Nephron (organoid): ENCODE measurements around the gene DPY19L3.
"Not testable (repeated sequence)": the region's sequence is repeated elsewhere in the genome, so short reads cannot be mapped to it uniquely, and the experiment has no call there.

Experiments used
- H3K27ac Mint-ChIP-seq, 3 experiments: 2 replicates each; pipeline ENCODE4 v1.8.0; 2020; ENCODE audit warnings: mixed read lengths in 3 of 3, mild to moderate bottlenecking in 2 of 3, moderate library complexity in 1 of 3
- H3K27me3 Mint-ChIP-seq: 2 replicates; pipeline ENCODE4 v1.8.0; 2021; ENCODE audit warnings: low read depth, mild to moderate bottlenecking, moderate library complexity, mixed read lengths
- H3K36me3 Mint-ChIP-seq: 2 replicates; pipeline ENCODE4 v1.8.0; 2020; ENCODE audit warnings: low read depth, mixed read lengths
- H3K4me1 Mint-ChIP-seq: 2 replicates; pipeline ENCODE4 v1.8.0; 2020; ENCODE audit warnings: mixed read lengths
- H3K4me3 Mint-ChIP-seq, 3 experiments: 2 replicates each; pipeline ENCODE4 v1.8.0; 2020; ENCODE audit warnings: mild to moderate bottlenecking in 3 of 3, mixed read lengths in 3 of 3, moderate library complexity in 2 of 3
- H3K9me3 Mint-ChIP-seq: 2 replicates; pipeline ENCODE4 v1.8.0; 2020; ENCODE audit warnings: mixed read lengths
- TF ChIP-seq, protein P1 (sequence below), 3 experiments: fragments of 200-600 bp; sonication (generic); IDR thresholded peaks; one replicate each; pipeline ENCODE4 v1.5.0; 2021; ENCODE audit warnings: antibody characterized with exemption in 3 of 3; ENCODE audit not compliant: unreplicated experiment in 3 of 3

Gene DPY19L3

GRCh38 chr19:32438751-32439150, 33.2 kb downstream of the DPY19L3 start:
- TF ChIP-seq, protein P1, sequence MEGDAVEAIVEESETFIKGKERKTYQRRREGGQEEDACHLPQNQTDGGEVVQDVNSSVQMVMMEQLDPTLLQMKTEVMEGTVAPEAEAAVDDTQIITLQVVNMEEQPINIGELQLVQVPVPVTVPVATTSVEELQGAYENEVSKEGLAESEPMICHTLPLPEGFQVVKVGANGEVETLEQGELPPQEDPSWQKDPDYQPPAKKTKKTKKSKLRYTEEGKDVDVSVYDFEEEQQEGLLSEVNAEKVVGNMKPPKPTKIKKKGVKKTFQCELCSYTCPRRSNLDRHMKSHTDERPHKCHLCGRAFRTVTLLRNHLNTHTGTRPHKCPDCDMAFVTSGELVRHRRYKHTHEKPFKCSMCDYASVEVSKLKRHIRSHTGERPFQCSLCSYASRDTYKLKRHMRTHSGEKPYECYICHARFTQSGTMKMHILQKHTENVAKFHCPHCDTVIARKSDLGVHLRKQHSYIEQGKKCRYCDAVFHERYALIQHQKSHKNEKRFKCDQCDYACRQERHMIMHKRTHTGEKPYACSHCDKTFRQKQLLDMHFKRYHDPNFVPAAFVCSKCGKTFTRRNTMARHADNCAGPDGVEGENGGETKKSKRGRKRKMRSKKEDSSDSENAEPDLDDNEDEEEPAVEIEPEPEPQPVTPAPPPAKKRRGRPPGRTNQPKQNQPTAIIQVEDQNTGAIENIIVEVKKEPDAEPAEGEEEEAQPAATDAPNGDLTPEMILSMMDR (IDR thresholded peaks at IDR 0.05; ENCODE audit: unreplicated experiment in 3 of 3) = no peak
- H3K27ac Mint-ChIP-seq = no peak overlapping the region
- H3K27me3 Mint-ChIP-seq = no peaks in the 10 kb centered on the region
- H3K4me3 Mint-ChIP-seq = no peak overlapping the region
- no peaks in the 10 kb centered on the region for H3K4me1 Mint-ChIP-seq
- peaks cover 59% of the 10 kb centered on the region for H3K36me3 Mint-ChIP-seq
- no peaks in the 10 kb centered on the region for H3K9me3 Mint-ChIP-seq

DNA sequence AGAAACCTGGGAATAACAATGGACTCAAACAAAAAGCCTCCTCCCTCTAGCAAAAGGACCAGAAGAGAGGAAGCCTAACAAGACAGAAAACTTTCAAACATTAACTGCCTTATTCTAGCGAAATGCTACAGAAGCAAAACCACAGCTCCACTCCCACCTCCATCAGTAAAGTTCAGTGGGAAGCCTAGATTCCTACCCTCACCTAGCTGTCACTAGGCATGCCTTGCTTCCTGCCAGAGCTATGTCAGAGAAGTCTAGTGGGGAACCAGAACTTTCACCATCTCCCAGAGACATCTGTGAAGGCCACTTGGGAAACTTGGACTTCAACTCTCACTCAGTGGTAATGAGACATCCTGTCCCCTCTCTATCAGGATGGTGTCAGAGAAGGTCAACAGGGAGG, 37.1 kb downstream of the DPY19L3 start:
- H3K4me3 Mint-ChIP-seq = no peak overlapping the region
- peaks cover 57% of the 10 kb centered on the region for H3K36me3 Mint-ChIP-seq
- H3K27me3 Mint-ChIP-seq = no peaks in the 10 kb centered on the region
- no peaks in the 10 kb centered on the region for H3K4me1 Mint-ChIP-seq
- no peak overlapping the region for H3K27ac Mint-ChIP-seq
- TF ChIP-seq, protein P1 (IDR thresholded peaks at IDR 0.05; ENCODE audit: unreplicated experiment in 3 of 3) = no peak
- H3K9me3 Mint-ChIP-seq = peaks cover 3% of the 10 kb centered on the region

GRCh38 chr19:32447534-32447933, 42.0 kb downstream of the DPY19L3 start:
- H3K4me1 Mint-ChIP-seq, H3K27ac Mint-ChIP-seq, H3K27me3 Mint-ChIP-seq, H3K4me3 Mint-ChIP-seq, H3K9me3 Mint-ChIP-seq: not testable (repeated sequence)
- H3K36me3 Mint-ChIP-seq = peaks cover 75% of the 10 kb centered on the region

DNA sequence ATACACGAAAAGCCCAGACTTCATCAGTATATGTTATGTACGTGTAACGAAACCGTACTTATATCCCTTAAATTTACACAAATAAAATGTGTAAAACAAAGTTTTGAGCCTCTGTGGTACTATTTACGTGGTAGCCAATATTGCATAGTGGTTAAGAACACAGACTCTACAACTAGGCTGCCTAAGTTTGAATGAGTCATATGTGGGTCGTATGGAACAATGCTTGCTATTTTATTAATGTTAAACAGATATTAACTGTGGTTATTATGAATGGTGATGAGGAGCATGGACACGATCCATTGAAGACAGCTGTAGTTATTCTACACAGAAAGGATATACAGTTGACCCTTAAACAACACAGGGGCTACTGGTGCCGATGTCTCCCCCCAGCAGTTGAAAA, 42.5 kb downstream of the DPY19L3 start:
- Mint-ChIP-seq H3K4me1 (no peaks in the 10 kb centered on the region), H3K4me3 (no peak overlapping the region), H3K36me3 (peaks cover 73% of the 10 kb centered on the region), H3K27me3 (no peaks in the 10 kb centered on the region), H3K9me3 (peaks cover 3% of the 10 kb centered on the region), H3K27ac (no peak overlapping the region)
- TF ChIP-seq, protein P1 (IDR thresholded peaks at IDR 0.05; ENCODE audit: unreplicated experiment in 3 of 3) = no peak

GRCh38 chr19:32450217-32450616, 44.6 kb downstream of the DPY19L3 start:
- Mint-ChIP-seq H3K27ac (no peak overlapping the region), H3K27me3 (no peaks in the 10 kb centered on the region), H3K36me3 (peaks cover 72% of the 10 kb centered on the region), H3K9me3 (no peaks in the 10 kb centered on the region), H3K4me3 (no peak overlapping the region), H3K4me1 (no peaks in the 10 kb centered on the region)
- TF ChIP-seq, protein P1 (IDR thresholded peaks at IDR 0.05; ENCODE audit: unreplicated experiment in 3 of 3) = no peak

GRCh38 chr19:32453736-32454135, 48.2 kb downstream of the DPY19L3 start:
- TF ChIP-seq, protein P1 (IDR thresholded peaks at IDR 0.05; ENCODE audit: unreplicated experiment in 3 of 3) = no peak
- Mint-ChIP-seq H3K27me3 (no peaks in the 10 kb centered on the region), H3K4me3 (no peak overlapping the region), H3K4me1 (peaks cover 13% of the 10 kb centered on the region), H3K27ac (no peak overlapping the region), H3K36me3 (peaks cover 72% of the 10 kb centered on the region), H3K9me3 (no peaks in the 10 kb centered on the region)
